Measurements from ENCODE around the gene SUSD6.
"Not testable (repeated sequence)": the region's sequence is repeated elsewhere in the genome, so short reads cannot be mapped to it uniquely, and the experiment has no call there.

SUSD6 gene

GRCh38 chr14:69698572-69698971 lies 87.2 kb downstream of the SUSD6 start:
- DNase-seq = no peak

DNA sequence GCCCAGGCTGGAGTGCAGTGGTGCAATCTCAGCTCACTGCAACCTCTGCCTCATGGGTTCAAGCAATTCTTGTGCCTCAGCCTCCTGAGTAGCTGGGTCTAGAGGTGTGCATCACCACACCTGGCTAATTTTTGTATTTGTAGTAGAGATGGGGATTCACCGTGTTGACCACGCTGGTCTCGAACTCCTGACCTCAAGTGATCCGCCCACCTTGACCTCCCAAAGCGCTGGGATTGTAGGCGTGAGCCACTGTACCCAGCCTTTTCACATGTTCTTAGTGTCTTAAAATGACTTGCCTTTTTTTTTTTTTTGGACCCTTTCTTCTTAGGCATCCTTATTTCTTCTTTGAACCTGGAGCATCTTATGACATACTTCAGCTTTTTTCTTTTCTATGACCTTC lies 87.8 kb downstream of the SUSD6 start:
- not testable (repeated sequence) for DNase-seq

GRCh38 chr14:69699748-69700303 lies 88.4 kb downstream of the SUSD6 start:
- no peak for DNase-seq

- no peak for DNase-seq
Observed at GRCh38 chr14:69700575-69700974, 89.2 kb downstream of the SUSD6 start.

DNA sequence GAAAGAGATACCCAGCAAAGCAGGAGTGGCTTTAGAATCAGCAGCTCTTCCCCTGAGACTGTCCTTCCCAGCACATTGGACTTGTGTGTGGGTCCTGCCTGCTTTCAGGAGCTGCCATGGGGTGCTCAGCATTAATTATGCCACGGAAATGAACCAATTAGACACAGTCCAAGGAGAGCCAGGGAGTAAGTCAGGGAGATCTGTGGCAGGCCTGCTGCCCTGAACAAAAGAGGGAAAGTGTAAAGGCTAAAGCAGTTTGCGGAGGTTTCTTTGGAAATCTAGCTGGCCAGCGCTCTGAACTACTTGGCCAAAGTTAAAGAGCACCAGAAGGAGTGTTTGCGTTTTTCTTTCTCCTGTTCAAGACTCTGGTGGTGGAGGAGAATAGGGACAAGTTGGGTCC lies 89.9 kb downstream of the SUSD6 start:
- DNase-seq = no peak

DNA sequence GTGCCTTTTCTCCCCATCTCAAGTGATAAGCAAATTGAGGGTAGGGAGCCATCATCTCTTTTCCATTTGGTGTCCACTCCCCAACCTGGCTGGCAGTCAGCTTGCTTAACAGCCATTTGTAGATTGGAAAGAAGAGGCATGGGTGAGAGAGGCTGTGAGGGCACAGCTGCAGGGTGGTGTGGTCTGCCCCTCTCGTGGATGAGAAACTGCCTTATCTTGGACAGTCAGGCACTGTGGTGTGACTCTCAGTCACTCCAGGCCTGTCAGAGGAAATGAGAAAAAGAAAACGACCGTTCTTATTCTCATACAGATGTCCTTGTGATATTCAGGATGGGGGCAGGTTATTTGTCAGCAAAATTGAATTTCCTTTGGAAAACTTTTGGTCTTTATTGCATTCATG lies 90.5 kb downstream of the SUSD6 start:
- no peak for DNase-seq

DNA sequence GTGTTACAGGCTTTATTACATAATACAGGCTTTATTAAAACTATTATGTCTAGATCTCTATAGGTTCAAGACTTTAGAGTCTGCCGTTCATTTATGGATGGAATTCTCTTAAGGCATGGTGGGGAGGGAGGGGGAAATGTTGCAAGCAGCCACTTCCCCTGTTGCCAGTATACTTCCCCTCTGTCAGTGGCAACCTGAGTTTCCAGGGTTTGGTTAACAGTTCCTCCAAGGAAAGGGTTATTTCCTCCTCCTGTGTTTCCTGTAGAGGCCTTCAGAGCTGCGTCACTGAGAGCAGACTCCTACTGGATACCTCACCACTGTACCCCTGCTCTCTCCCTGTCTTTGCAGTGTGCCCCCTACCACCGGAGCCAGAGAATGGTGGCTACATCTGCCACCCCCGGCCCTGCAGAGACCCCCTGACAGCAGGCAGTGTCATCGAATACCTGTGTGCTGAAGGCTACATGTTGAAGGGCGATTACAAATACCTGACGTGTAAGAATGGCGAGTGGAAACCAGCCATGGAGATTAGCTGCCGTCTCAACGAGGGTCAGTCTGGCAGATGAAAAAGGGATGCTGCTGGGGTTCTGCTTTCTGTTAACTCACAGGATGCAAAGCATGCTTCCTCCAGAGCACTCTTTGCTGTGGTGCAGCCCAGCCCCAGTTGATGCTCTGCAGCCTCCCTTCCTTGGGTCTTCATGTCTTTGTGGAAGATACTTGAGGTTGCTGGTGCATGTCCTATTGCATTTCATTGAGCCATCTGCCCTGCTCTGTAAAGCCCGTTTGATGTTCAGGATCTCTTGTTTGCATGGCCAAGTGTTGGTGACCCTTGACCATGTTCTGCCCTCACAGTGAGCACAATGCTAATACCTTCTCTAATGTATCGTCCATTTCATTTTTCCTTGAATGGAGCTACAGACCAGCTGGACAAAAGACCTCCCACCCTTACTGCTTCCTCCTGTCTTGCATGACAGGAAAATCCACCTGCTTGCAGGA lies 91.9 kb downstream of the SUSD6 start:
- DNase-seq = no peak

- DNase-seq = no peak
Observed at GRCh38 chr14:69704319-69704718, 92.9 kb downstream of the SUSD6 start.

DNA sequence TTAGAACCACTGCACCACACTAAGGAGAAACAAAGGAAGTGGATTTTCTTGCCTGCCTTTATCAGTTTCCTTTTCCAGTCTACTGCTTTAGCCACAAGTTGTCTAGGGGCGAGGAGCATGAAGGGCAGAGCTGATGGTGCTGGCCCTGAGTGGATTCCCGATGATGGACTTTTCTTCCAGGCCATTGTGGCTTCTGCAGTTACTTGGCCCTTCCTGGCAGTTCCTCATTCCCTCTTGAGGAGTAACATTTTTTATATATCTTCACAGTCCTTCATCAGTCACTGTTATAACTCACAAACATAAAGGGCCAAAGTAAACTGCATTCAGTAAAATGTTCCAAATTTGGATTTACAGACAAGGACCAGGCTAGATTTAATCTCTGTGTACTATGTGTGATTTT lies 94.3 kb downstream of the SUSD6 start:
- DNase-seq = no peak

- DNase-seq = no peak
Observed at GRCh38 chr14:69708049-69708448, 96.7 kb downstream of the SUSD6 start.

DNA sequence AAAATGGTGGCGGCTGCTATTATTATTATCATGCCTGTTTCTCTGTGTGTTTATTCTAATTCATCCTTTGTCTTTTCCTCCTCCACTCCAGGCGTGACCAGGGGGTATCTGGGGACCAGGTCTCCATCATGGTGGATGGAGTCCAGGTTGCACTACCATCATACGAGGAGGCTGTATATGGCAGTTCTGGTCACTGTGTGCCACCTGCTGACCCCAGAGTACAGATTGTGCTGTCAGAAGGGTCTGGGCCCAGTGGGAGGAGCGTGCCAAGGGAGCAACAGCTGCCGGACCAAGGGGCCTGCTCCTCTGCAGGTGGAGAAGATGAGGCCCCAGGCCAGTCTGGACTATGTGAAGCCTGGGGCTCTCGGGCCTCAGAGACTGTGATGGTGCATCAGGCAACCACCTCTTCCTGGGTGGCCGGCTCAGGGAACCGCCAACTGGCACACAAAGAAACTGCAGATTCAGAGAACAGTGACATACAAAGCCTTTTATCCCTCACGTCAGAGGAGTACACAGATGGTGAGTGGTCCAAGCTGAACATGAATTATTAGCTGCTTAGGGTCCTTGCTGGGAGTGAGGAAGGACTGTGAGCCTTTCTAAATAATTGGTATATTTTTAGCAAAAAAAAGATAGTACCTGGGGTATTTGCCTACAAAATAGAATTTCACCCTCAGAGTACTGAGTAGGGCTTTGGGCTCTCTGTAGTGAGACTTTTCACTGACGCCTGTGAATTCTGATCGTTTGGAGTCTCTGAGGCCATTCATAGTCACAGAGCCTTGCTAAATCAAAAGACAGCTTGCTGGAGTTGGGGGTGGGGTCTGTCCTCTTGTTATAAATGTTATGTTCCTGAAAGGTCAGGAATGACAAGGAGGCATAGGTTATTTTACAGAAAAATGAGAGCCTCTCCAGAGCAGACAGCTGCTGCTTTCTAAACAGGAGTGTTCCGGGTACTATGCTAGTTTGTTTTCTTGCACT lies 97.5 kb downstream of the SUSD6 start:
- DNase-seq = peak; percentile 88

- no peak for DNase-seq
Observed at GRCh38 chr14:69710378-69710777, 99.0 kb downstream of the SUSD6 start.

DNA sequence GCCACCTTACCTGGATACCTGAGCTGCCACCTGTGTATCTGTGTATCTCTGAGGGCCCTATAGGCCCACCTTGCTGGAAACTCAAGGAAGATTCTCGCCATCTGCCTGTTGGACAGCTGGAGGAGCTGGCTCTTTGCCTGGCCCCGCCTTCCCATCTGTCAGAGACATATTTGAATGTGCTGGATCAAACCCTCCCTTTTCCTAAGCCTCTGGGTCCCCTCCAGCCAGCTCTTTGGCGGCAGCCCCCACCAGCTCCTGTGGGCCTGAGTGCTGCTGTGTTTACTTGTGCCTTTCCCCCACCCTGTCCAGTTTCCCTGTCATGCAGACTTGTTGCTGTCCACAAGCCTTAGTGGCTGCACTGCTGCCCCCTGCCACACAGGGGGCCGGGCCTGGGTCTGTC lies 99.7 kb downstream of the SUSD6 start:
- peak; percentile 95 for DNase-seq

GRCh38 chr14:69711477-69711876 lies 100.1 kb downstream of the SUSD6 start:
- DNase-seq = no peak

GRCh38 chr14:69711881-69712560 lies 100.6 kb downstream of the SUSD6 start:
- DNase-seq = peak; percentile 39

DNA sequence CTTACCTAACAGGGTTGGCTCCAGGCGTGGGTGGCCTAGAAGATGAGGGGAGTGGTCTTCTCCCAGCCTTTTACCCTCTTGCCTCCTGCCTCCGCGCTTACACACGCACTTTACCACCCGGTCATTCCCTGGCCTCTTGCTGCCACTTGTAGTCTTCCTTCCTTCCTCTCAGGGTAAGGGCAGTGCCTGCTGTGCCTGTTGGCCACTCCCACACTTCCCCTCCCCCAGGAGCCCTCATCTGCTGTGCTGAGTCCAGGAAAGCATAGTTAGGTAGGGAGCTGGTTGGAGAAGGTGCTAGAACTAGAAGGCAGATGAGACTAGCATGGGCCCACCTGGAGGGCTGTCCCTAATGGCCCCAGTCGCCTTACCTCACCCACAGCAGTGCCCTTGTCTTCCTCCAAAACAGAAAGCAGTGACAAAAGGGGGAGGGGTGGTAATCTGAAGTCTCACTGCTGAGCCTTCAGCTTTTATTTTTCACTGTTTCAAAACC lies 101.2 kb downstream of the SUSD6 start:
- no peak for DNase-seq

- peak; percentile 48 for DNase-seq
Observed at GRCh38 chr14:69713209-69713781, 101.9 kb downstream of the SUSD6 start.

GRCh38 chr14:69713993-69714679 lies 102.7 kb downstream of the SUSD6 start:
- no peak for DNase-seq

DNA sequence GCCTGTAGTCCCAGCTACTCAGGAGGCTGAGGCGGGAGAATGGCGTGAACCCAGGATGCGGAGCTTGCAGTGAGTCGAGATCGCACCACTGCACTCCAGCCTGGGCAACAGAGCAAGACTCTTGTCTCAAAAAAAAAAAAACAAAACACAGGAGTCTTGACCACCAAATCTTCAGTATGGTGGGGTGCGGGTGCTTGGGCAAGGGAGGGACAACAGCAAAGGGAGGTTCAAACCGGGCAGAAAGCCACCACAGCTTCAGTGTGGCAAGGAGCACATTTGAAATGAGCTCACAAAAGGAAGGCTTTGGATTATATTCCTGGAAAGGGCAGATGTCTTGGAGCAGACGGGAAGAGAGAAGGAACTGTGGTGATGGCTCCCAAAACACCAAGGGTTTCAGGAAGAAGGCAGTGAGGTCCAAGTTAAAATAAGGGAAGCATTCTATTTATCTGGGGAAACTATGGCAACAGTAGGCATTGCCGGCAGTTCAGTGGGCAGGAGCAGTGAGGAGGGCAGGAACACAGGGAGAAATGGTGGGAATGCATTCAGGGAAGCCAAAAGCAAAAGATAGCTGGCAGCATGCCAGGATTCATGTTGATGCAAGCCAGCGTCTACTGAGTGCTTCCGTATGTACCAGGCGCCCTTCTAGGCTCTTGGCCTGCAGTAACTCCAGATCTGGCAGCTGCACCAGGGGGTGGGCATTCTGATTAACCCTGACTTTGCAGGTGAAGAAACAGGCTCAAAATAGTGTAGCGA lies 104.5 kb downstream of the SUSD6 start:
- peak; percentile 100 for DNase-seq

DNA sequence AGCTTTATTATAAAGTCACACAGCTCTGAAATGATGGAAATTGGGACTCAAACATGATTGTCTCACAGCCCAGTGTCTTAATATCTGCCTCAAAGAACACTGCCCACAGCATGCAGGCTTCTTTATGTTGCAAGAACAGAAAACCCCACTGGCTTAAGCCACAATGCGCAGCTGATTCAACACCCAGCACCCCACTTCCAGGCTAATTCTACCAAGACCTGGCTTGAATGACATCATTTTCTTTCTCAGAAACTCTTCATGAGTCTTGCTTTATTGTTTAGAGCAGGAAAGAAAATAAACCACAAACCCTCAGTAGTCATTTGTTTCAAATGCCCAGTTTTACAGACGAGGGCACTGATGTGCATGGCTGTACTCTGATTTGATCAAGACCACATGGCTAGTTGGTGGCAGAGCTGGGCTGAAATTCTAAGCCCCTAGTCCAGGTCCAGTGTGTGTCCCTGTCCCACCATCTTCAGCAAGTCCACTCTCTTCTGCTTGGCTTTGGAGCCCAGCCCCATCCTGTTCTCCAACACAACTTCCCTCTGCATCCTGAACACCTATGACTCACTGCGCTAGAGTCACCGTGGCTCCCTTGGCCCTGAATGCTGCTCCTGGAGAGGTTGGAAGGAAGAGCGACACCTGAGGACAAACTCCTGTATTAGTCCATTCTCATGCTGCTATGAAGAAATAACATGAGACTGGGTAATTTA lies 105.2 kb downstream of the SUSD6 start:
- no peak for DNase-seq

All from NCI-H1694 (cell line).